Endothelial cell of umbilical vein (primary cell): ENCODE measurements around the gene TAGLN2. TPM values are rescaled to one million over a fixed set of nuclear protein-coding genes. Genes with fewer than 3 reads are reported as not detected.

Source experiments
- BruUV-seq: library from RNA; stranded (reverse); fragments of 400-500 nt; replicated peaks from 2 replicates; lab custom pipeline; 2021; lab: Mats Ljungman, UMichigan
- CTCF ChIA-PET: fragments of 300-600, 350-600 bp; sonication (Branson Sonifier 250); formaldehyde crosslinking; loops from one replicate; lab custom pipeline; 2021; ENCODE audit warnings: antibody characterized with exemption, inconsistent platforms; lab: Charles Lee
- POLR2A ChIA-PET: fragments of 300-600, 350-600 bp; sonication (Branson Sonifier 250); formaldehyde crosslinking; loops from one replicate; lab custom pipeline; 2021; ENCODE audit warnings: antibody characterized with exemption, inconsistent platforms; lab: Charles Lee
- DNase-seq: peaks from one replicate; pipeline ENCODE4 v3.0.0-alpha.2; 2011; ENCODE audit warnings: low read depth, low spot score
- FAIRE-seq: peaks from 2 replicates; lab custom pipeline; 2011; peaks lifted over from hg19 to GRCh38; lab: Jason Lieb, UNC
- H2AFZ ChIP-seq: 2 replicates; pipeline ENCODE4 v1.6.0; 2012; ENCODE audit warnings: low read depth, low read length, control low read depth, inconsistent platforms
- H3K27ac ChIP-seq: 2 replicates; pipeline ENCODE4 v1.5.1; 2011; ENCODE audit warnings: low read depth, mild to moderate bottlenecking, control low read depth, low read length, moderate library complexity; ENCODE audit not compliant: insufficient read depth
- H3K27me3 ChIP-seq, 2 experiments: 2 replicates each; pipeline versions ENCODE4 v1.6.0 to v1.6.1; 2011; ENCODE audit warnings: low read length in 2 of 2, mixed read lengths in 1 of 2; ENCODE audit not compliant: control insufficient read depth in 2 of 2, insufficient read depth in 2 of 2
- H3K36me3 ChIP-seq, 2 experiments: 2 replicates in 1 of 2; 3 replicates in 1 of 2; pipeline ENCODE4 v1.5.1; 2011; ENCODE audit warnings: low read length in 2 of 2, mild to moderate bottlenecking in 1 of 2, moderate library complexity in 1 of 2; ENCODE audit not compliant: control insufficient read depth in 2 of 2, insufficient read depth in 2 of 2; ENCODE audit errors: extremely low read depth in 1 of 2
- H3K4me1 ChIP-seq: 3 replicates; pipeline ENCODE4 v1.5.1; 2011; ENCODE audit warnings: mild to moderate bottlenecking, low read length; ENCODE audit not compliant: control insufficient read depth, insufficient read depth; ENCODE audit errors: extremely low read depth
- H3K4me2 ChIP-seq: 2 replicates; pipeline ENCODE4 v1.6.1; 2011; ENCODE audit warnings: low read length, control low read depth, mixed read lengths; ENCODE audit not compliant: insufficient read depth
- H3K4me3 ChIP-seq, 3 experiments: fragments of 200-600 bp in 1 of 3; sonication (generic), shearing (Covaris generic) in 1 of 3; replicated peaks in 1 of 3; 2 replicates each; pipeline ENCODE4 v1.5.1; 2011 to 2016; ENCODE audit warnings: control low read depth in 3 of 3, low read length in 3 of 3, mild to moderate bottlenecking in 2 of 3, inconsistent platforms in 1 of 3, low read depth in 1 of 3, moderate library complexity in 1 of 3; ENCODE audit not compliant: insufficient read depth in 1 of 3
- H3K79me2 ChIP-seq: 2 replicates; pipeline ENCODE4 v1.6.0; 2012; ENCODE audit warnings: low read length, inconsistent platforms; ENCODE audit not compliant: control insufficient read depth, insufficient read depth
- H3K9ac ChIP-seq: replicated peaks from 2 replicates; pipeline ENCODE3; 2011; ENCODE audit warnings: low read length, control low read depth; ENCODE audit not compliant: insufficient read depth; ENCODE audit errors: extremely low read depth
- H3K9me1 ChIP-seq: replicated peaks from 3 replicates; pipeline ENCODE4 v1.6.0; 2011; ENCODE audit warnings: mild to moderate bottlenecking, low read length; ENCODE audit not compliant: control insufficient read depth, insufficient read depth; ENCODE audit errors: extremely low read depth
- H3K9me3 ChIP-seq: replicated peaks from 2 replicates; pipeline ENCODE4 v1.5.1; 2012; ENCODE audit warnings: low read length, inconsistent platforms; ENCODE audit not compliant: control insufficient read depth, insufficient read depth
- H4K20me1 ChIP-seq: replicated peaks from 2 replicates; pipeline ENCODE3; 2011; ENCODE audit warnings: mild to moderate bottlenecking, low read length; ENCODE audit not compliant: control insufficient read depth, insufficient read depth; ENCODE audit errors: extremely low read depth
- EZH2 ChIP-seq: IDR thresholded peaks from 2 replicates; pipeline ENCODE4 v1.6.1; 2012; ENCODE audit warnings: borderline replicate concordance, low read depth, mild to moderate bottlenecking, moderate library complexity, low read length, inconsistent platforms; ENCODE audit not compliant: severe bottlenecking
- POLR2A ChIP-seq: IDR thresholded peaks from 2 replicates; pipeline ENCODE4 v1.6.1; 2012; ENCODE audit warnings: low read depth, mild to moderate bottlenecking, control low read depth, low read length
- POLR2AphosphoS5 ChIP-seq: IDR thresholded peaks from 2 replicates; pipeline ENCODE4 v1.6.1; 2012; ENCODE audit warnings: low read depth, mild to moderate bottlenecking, control low read depth, low read length, moderate library complexity; ENCODE audit not compliant: insufficient read depth
- dilution Hi-C: fragments of 300-500 bp; cut with MboI; formaldehyde crosslinking; loops from one replicate; pipeline ENCODE4 v1.15.0; 2019; ENCODE audit warnings: low sequenced_read_pairs; ENCODE audit not compliant: extremely low pct_ligation_motif_present
- intact Hi-C: fragments of 100-400 bp; cut with micrococcal nuclease; formaldehyde crosslinking; loops from one replicate; pipeline ENCODE4 v1.10.0; 2022
- polyA plus RNA-seq, 4 experiments: library from polyadenylated mRNA; depleted of rRNA in 3 of 4; stranded (reverse) in 3 of 4; unstranded in 1 of 4; fragments of >200 nt; gene quantifications; 2 replicates each; pipeline versions ENCODE4 v1.2.1 to v1.2.3, GENCODE V29; 2011 to 2012; ENCODE audit warnings: missing spikeins in 1 of 4
- total RNA-seq: library from RNA; stranded (reverse); gene quantifications from 2 replicates; pipeline ENCODE4 v1.2.3, GENCODE V29; 2021

TAGLN2 gene
- total and polyA plus RNA-seq, 2 donors (not counting 3 experiments of a cell fraction or from before 2014, with no cell fraction given) = 646 to 1,279 TPM

DNA sequence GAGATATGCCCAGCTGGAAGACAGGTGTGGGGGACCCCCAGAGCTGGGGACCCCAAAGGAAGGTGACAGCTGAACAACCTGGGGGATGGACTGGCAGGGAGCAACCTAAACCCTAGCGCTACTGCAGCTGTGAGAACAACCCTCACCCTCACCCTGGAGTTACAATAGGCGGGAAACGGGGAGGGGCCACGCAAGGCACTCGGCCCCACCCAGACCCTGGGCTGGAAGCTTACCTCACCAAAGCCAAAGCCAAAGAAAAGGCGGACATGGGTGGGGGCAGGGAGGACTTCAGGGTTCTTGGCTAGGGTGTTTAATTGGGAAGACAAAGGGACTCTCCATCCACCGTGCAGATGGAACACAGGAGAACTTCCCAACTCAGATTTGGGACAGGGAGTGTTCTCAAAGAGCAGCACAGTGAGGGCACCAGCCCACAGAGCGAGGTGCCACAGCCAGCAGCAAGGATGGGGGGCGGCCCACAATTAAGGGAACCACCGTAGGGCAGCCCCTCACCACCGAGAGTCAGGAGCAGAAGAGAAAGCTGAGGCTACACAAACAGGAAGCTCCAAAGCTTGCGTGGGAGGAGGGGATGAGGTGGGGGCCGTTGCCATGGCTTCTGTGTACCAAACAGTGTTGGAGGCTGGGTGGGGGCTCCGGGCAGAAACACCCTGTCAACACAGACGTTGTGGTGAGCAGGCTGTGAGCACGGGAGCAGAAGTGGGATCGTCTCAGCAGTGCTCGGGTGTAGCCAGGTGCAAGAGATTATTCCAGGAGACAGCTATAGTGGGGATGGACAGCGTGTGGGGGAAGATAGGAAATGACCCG, 1.9 kb downstream of the TAGLN2 start:
- Histone ChIP-seq H2AFZ (no peak overlapping the region), H3K4me3 (peak overlapping the region; percentile 46 to 78 (median 71)), H3K4me2 (peak overlapping the region; percentile 85), H3K9me3 (no peaks in the 10 kb centered on the region), H4K20me1 (no peaks in the 10 kb centered on the region), H3K27ac (peak overlapping the region; percentile 98), H3K36me3 (peaks cover 7 to 19% of the 10 kb centered on the region in 2 experiments), H3K4me1 (peaks cover 27% of the 10 kb centered on the region), H3K27me3 (no peaks in the 10 kb centered on the region), H3K79me2 (peaks cover 62% of the 10 kb centered on the region), H3K9ac (peak overlapping the region; percentile 100), H3K9me1 (no peaks in the 10 kb centered on the region)
- TF ChIP-seq POLR2AphosphoS5 = peak; percentile 13
- no peak for TF ChIP-seq POLR2A
- dilution Hi-C loops (no loop called here), intact Hi-C loops (loop anchor here (1.0 to 10.0 kb wide), 7 partner anchors 7 to 1909 kb away; no protein-coding TSS in a partner anchor)
- BruUV-seq = no TSS peak
- FAIRE-seq = peak; percentile 96
- CTCF ChIA-PET = interaction anchor here (1.1 to 7.5 kb wide), 7 partner anchors 9 to 143 kb away, joined by 3 to 71 read pairs (median 5); partner anchors contain the start of gene DUSP23
- POLR2A ChIA-PET = interaction anchor here (1.0 to 2.3 kb wide), 5 partner anchors 7 to 33 kb away, joined by 4 to 9 read pairs (median 6); partner anchors contain the start of gene IGSF9
- DNase-seq = peak; percentile 95

DNA sequence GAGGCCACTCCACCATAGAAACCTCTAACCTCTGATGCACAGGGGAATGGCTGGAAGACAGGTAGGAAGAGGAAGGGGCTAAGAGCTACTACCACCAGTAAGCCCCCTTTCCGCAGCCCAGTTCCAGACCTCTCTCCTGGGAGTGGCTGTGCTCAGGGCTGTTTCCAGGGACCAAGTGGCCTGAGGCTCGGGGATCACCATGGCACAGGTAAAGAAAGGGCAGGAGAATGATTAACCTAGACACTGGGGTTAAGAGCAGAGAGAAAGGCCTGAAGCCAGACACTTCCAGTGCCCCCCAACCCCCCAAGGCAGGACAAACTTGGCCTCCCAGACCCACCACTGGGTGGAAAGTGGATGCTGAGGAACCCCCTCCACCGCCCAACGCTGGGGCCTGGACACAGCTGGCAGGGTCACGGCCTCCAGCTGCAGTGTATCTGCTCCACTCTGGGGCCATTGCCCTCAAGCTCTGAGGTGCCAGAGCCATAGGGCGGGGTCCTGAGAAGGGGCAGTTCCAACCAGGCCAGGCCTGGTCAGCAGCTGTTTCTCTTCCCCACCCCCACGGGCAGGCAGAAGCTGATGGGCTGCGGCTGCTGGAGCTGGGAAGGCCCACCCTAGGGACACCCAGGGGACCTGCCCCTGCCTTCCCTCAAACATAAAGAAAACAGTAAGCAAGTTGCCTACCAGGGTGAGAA, 2.6 kb downstream of the TAGLN2 start:
- dilution Hi-C loops = no loop called here
- peaks cover 29% of the 10 kb centered on the region for H3K4me1 ChIP-seq
- H3K27me3 ChIP-seq = no peaks in the 10 kb centered on the region
- CTCF ChIA-PET = interaction anchor here (1.5 to 7.5 kb wide), 5 partner anchors 8 to 142 kb away, joined by 3 to 71 read pairs (median 13); partner anchors contain the start of gene DUSP23
- no peak overlapping the region for H2AFZ ChIP-seq
- POLR2A ChIA-PET = interaction anchor here (1.0 to 1.5 kb wide), 3 partner anchors 15 to 29 kb away, joined by 4 to 6 read pairs (median 5); partner anchors contain the start of gene IGSF9
- H3K4me3 ChIP-seq = peak overlapping the region in 2 of 3 experiments; percentile 71 to 78
- DNase-seq (no peak), FAIRE-seq (peak; percentile 28)
- peaks cover 62% of the 10 kb centered on the region for H3K79me2 ChIP-seq
- peaks cover 9 to 24% of the 10 kb centered on the region in 2 experiments for H3K36me3 ChIP-seq
- no peaks in the 10 kb centered on the region for H3K9me3 ChIP-seq
- BruUV-seq = no TSS peak
- H3K9ac ChIP-seq = peak overlapping the region; percentile 100
- peak overlapping the region; percentile 85 for H3K4me2 ChIP-seq
- intact Hi-C loops = loop anchor here (1.0 to 10.0 kb wide), 5 partner anchors 31 to 1908 kb away; no protein-coding TSS in a partner anchor
- no peaks in the 10 kb centered on the region for H3K9me1 ChIP-seq
- no peaks in the 10 kb centered on the region for H4K20me1 ChIP-seq
- H3K27ac ChIP-seq = peak overlapping the region; percentile 98
- no peak for TF ChIP-seq EZH2
